Activated T-cell treated with anti-CD3 and anti-CD28 coated beads, Interleukin-2, amount 50 U/mL, for 48 hours (primary cell): ENCODE data around the gene GDF10.

Experiments used
- DNase-seq, 2 experiments: peaks; one replicate each; pipeline ENCODE4 v3.0.0-alpha.2; 2020

GDF10 gene, protein sequence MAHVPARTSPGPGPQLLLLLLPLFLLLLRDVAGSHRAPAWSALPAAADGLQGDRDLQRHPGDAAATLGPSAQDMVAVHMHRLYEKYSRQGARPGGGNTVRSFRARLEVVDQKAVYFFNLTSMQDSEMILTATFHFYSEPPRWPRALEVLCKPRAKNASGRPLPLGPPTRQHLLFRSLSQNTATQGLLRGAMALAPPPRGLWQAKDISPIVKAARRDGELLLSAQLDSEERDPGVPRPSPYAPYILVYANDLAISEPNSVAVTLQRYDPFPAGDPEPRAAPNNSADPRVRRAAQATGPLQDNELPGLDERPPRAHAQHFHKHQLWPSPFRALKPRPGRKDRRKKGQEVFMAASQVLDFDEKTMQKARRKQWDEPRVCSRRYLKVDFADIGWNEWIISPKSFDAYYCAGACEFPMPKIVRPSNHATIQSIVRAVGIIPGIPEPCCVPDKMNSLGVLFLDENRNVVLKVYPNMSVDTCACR

DNA sequence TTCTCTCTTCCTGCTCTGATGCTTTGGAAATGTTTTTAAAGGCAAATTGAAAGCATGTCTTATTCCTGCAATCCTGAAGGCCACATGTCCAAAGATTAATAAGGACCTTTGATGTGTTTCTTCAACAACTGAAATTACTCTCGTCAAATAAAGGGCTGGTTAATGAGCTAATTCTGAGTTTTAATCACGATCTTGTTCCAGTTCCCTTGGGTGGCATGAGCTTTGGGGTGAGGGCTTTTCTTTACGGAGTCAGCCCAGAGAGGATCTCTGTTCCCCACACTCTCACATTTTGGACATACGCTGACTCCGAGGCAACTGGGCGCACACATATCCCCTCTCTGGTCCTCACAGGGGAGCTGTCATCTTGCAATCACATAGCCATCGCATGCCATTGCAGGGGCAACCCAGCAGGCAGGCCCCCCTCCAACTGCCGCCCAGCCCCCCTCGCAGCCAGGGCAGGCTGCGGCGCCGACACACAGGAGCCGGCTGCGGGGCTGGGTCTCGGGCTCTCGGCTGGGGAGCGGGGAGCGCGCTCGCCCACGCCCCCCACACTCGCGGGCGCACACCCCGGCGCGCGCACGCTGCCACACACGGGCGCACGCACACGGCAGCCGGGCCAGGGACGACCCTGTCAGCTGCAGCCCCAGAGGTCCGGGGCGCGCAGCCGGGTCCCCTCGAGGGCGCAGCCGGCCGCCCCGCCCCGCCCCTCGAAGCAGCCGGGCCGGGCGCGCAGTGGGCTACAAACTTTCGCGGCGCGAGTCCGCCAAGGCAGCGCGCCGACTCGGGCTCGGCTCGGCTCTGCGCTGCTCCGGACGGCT lies at the start of gene GDF10:
Gene GDF10 (plus strand): TSS at position 587 of the 818 bp plus-strand sequence. CDS start 455 bp downstream, outside the sequence.
- DNase-seq, result peak in 1 of 2 experiments; percentile 44

DNA sequence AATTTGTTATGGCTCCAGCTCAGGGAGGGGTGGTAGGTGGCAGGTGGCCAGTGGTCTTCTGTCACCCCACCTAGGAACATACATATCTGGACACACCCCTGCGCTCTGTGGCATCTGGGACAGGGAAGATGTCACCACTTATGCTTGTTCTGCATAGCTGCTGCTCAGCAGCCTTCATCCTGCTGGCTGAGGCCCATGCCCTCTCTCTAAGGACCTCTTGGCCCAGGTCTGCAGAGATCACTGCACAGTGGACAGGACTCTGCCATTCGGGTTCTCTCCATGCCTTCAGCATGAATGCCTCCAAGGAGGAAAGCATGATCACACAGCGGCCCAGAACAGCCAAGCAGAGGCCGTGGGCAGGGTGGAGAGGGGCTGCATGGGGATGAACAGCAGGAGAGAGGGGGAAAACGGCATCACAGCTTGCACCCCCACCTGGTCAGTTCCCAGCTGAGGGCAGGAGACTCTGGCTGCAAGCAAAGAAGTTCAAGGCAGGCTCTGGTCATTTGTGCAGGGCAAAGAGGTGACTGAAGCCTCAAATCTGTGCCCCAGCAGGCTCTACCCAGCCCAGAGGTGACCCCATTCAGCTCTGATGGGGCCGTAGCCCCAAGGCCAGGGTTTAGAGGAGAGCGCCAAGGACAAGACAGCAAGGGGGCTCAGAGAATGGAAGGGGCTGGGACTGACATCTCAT lies 47.8 kb upstream of the GDF10 start:
- no peak for DNase-seq

DNA sequence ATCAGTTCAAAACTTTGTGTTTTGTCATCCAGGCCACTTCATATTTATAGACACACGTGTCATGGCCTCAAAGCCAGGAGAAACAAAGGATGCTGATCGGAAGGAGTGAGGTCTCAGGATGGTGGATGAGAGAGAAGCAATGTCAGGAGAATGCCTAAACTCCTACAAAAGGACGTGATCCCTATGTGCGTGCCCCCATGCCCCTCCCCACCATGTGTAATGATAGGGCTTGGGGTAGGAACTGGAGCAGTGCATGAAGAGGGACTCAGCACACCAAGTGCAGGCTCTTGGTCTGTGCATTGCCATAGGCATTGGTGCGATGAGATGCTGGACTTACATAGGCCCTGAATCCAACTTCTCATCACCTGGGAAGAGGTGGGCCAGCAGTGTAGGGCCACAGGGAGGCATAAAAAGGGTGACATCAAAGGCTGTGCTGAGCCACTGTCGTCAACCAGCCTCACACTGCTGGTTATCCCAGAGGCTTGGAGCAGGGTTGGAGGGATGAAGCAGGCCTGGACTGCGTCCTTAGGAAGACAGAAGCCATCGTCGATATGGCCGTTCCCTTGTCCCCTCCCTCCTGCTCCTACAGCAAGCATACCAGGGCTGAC lies 46.9 kb upstream of the GDF10 start:
- DNase-seq, result no peak

DNA sequence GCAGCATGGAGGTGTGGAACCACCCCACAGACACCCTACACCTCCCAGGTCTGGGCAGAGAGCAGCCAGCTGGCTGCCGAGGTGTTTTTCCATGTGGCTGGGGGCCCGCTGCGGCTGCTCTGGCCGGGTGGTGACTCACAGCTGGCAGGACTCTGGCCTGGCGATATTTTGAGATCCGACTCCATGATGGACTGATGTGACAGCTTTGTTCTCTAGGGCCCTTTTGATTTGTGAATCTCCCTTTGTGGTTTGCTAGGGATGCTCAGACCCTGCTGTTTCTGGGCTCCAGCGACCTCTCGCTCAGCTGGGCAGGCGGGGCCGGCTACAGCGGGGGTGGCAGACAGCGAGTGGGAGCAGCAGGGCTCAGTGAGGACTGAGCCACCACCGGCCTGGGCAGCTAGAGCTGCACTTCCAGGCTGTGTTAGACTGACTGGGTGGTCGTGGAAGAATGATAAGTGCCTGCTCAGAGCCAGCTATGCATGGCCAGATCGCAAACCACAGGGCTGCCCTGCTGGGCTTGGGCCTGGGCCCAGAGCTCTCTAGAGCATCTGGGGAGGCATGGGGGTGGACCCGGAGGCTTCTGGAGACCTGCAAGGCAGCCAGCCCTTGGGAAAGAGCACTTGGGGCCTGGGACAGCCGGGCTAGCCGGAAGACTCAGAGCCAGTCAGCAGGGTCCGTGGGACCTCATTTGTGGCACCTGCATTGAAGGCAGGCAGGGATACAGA lies 46.2 kb upstream of the GDF10 start:
- DNase-seq, result no peak

DNA sequence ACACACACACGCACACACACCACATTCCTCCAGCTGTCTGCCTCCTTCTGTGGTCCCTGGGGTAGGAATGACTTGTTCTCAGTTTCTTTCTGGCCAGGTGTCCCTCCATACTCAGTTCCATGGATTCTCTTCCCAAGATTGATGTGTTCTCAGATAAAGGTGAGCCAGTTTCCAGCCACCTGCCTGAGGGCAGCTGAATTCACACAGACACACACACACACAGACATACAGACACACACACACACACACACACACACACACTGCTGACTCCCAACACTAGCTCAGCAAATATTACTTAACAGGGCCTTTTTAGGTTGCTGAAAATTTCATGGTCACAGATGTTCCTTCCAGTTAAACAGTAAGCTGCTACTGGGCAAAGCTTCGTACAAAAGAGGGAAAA lies 45.4 kb upstream of the GDF10 start:
- no peak for DNase-seq

DNA sequence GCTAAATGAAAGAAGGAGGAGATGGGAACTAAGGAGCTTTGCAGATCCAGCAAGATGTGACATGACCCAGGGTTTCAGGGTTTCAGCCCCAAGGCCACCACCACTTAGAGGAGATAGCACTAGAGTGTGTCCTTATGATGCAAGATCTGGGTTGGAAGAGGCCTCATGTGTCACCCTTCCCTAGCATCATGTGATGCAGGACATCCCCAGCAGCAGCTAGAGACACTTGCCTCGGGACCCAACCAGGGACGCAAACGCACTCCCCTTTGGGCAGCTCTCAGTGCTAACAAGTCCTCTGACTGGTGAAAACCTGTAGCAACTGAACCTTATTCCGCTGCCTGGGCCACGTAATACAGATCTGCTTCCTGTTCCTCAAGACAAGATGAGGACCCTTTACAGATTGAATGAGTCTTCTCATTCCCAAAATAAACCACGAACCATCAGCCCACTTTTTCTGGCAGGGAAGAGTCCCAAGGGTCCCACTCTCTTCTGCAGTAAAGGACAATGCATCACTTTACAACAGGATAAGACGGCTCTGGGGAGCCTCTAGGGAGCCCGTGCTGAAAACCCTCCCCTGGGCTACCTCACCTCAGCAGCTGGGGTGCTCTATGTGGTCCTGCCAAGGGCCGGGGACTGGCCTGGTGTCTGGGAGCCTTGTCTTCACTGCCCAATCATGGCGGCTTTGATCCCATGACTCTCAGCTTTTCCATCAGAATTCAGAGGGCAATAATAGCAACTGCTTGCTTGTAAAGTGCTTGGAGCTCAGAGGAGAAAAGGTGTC lies 44.8 kb upstream of the GDF10 start:
- no peak for DNase-seq

DNA sequence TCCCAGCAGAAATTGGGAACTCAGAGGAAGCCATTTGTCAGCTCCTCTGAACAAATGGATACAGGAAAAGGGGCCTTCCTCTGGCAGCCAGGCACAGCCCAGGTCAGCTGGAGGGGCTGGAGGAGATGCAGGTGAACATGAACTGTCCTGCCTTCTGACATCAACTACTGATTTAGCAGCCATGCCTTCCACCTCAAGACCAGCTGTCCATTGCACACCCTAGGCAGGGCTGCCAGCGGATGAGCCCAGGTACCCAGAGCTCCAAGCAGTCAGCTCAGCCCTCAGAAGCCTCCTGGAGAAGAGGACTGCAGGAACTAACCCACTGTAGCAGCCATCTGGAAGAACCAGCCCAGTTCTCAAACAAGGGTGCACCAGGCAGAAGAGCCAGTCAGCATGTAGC lies 44.1 kb upstream of the GDF10 start:
- no peak for DNase-seq

DNA sequence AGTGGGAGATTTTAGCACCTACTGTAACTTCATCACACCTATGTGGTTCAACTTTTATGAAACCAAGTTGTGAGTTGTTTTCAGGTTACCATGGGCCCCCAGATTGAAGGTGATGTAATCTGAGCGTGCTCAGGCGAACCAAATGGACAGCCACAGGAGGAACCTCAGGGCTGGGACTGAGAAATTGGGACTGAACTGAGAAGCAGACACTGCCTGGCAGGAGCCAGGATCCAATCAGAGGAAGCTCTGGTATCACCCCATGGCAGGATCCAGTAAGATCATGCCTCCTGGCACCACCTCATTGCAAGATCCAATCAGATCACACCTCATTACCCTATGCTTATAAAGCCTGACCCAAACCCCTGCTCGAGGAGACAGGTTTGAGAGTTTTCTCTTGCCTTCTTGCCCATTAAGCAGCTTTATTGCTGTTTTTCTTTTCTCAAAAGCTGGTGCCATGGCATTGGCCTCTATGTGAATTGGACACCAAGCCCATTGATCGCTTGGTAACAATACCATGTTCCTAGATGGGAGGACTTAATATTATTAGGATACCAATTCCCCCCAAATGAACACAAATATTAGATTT lies 43.2 kb upstream of the GDF10 start:
- no peak for DNase-seq

DNA sequence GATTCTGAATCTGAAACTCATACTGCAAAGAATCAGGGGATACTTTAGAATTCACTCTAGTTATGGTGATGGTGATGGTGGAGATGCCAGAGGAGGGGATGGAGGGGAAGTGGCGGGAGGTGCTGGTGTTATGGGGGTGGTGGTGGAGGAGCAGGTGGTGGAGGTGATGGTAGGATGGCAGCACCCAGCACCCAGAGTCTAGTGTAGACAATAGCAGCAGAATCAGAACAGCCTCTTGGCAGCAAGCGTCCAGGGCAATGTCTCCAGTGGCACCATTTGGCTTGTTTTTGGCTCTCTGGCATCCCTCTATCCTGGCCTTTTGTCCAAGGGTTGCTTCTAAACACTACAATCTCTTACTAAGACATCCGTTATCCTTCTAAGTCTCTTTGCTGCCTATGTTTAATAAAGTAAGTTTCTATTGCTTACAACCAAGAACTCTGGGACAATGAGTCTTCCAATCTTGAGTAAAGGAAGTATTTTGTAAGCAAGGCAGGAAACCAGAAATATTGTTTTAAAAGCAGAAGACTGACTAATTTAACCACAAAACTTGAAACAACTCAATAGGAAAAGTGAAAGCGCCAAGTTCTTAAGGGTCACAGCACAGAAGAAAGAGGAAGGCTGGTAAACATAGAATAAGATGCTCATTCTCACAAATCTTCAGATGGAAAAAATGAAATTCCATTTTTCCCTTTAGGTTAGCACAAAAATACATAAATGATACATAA lies 42.4 kb upstream of the GDF10 start:
- DNase-seq, result no peak

DNA sequence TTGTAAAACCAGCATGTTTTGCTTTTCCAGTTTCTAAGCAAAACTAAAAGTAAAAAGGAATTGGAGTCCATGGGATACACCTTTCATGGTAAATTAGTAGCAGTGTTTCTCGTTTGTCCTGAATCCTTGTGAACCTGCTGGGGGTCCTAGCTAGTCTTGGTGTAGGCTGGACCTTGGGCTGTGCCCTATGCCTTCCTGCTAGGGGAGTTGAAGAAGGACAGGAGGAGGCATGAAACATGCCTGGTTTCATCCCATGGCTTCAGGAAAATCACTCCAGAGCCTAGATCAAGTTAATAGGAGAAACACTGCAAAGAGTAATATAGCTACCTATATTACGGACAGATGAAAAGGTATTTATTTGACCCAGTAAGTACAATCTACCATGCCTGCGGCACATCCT lies 41.1 kb upstream of the GDF10 start:
- peak in 1 of 2 experiments; percentile 7 for DNase-seq

DNA sequence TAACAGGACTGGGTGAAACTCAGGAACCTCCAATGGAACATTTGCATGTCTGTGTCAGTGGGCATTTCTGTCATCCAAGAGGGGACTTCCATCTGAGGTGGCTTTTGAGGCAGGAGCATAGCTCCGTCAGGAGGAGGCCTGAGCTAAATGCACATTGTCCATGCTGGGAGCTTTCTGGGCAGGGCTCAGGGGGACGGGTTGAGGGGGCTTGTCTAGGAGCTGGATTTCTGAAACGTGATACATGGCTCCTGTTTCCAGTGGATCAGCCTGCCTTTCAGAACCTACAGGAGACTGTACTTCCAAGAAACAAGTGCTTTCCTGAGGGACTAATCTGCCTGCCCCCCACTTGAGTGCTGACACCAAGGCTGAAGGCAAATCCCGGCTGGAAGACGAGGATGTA lies 40.5 kb upstream of the GDF10 start:
- peak; percentile 15 to 17 for DNase-seq

DNA sequence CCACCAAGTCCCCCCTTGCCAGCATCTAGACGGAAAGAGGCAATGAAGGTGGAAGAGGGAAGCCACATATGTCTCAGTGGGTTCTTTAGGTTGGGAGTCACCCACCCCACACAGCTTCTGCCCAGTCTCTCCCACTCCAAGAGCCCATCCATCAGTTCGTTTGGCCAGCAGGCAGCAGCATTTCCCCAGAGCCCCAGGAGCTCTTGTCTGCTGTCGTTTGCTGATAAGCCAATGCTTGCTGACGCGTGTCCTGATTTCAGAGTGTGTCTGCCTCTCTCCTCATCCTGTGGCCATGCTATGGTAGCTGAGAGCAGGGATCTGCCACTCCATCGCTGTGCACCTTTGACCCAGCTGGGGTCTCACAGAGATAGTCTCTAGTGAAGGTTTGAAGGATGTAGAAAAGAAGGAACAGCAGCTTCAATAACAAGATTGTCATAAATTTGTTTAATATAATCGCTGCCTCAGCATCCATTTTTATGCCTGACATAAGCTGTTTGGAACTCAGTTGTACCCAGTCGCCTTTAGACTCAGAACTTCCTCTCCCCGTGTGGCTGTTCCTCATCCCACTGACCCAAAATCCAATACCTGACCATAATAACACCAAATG lies 39.4 kb upstream of the GDF10 start:
- DNase-seq, result peak; percentile 49 to 53

DNA sequence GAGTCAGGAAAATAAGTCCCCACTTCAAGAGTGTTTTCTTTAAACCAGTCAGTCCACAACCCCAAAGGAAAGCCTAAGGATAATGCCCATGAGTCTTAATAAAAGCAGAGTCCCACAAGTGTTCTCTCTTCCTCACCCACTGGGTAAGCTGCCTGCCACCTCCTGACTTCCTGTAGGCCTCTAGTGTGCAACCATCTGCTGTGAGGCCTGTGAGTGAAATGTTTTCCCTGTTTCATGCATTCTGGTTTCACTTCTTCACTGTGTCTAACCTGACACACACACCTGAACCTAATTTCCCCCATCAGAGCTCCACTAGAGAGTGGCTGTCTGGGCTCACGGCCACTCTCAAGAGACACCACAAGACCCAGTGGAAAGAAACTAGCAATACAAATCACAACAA lies 38.9 kb upstream of the GDF10 start:
- peak; percentile 52 to 55 for DNase-seq

DNA sequence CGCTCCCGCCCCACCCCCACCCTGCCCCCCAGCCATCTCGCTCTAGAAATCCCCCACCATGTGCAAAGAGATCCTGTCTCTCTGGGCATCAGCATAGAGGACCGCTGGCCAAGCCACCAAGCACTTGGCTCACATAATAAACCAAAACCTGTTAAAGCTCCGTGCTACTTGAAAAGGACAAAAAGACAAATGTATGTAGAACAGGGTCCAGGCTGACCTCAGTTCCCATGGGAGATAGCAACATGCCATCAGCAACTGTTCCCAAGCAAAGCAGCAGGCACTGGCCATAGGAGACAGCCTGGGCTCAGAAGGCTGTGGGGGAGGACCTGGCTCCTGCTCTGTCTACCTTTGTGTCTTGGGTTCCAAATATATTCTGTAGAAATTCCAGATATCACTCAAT lies 38.4 kb upstream of the GDF10 start:
- DNase-seq, result peak in 1 of 2 experiments; percentile 31

DNA sequence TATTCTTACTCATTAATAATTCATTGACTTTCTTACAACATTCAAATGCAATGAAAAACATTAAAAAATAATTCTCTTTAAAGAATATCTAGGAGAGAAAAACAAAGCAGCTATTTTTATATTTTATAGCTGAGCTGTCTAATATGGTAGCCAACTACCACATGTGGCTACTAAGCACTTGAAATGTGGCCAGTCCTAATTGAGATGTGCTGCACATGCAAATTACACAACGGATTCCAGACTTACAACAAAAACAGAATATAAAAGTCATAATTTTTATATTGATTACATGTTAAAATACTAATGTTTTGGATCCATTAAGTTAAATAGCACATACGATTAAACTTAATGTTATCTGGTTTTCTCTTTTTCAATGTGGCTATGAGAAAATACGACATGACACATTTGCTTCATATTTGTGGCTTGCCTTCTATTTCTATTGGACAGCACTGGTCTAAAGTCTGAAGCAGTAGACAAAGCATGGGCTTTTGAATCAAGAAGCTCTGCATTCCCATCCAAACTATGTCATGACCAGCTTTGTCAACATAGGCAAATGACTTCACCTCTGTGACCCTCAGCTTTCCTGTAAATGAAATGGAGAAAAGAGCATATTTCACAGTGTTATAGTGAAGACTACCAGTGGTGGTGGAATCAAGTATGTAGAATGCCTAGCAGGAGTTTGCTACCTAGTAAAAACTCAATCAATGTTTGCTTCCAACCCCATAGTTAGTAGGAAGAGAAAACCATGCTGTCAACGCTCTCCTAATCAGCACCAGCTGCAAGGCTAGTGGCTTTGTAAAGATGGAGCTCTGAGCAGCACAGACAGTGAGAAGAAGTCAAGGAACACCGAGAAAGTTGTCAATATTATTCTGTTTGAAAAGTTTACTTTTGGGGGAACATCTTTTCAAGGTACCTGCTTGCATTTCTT lies 37.1 kb upstream of the GDF10 start:
- DNase-seq, result peak; percentile 5 to 7

DNA sequence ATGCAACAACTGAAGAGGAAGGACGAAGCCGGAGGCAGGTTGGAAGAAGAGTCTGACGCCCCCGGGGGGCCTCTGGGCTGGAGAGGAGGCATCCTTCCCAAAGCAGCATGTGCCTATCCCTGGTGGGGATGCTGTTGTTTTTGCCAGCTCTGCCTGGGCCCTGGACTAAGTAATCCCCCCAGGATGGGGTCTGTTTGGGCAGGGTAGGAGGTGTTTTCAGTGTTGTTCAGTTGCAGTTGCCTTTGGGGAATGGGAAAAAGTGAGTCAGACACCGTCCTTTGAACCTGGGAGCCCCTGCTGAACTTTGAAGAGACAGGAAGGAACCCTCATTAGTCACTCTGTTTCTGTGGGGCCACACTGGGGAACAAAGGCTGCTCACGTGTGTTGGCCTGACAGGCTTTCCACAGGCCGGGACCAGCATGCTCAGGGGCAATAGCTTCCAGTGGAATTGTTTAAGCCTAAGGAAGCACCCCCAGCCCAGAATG lies 35.2 kb upstream of the GDF10 start:
- peak; percentile 70 to 74 for DNase-seq

DNA sequence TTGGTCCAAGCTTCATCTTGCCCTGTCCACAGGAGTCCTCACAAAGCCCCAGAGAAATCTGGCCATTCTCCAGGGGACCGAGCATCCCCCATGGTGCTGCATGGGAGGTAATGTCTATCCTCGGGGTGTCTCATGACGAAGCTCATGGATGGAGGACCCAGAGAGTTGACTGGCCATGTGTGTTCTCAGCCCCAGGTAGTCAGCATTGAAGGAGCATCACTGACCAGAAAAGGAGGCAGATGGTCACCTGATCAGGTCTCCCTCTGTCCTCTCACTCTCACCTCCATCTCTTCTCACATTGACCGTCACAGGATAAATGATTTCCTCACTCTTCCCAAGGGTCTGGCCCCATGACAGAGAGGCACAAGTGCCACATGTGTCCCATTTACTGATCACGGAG lies 33.4 kb upstream of the GDF10 start:
- DNase-seq, result peak; percentile 12 to 13

DNA sequence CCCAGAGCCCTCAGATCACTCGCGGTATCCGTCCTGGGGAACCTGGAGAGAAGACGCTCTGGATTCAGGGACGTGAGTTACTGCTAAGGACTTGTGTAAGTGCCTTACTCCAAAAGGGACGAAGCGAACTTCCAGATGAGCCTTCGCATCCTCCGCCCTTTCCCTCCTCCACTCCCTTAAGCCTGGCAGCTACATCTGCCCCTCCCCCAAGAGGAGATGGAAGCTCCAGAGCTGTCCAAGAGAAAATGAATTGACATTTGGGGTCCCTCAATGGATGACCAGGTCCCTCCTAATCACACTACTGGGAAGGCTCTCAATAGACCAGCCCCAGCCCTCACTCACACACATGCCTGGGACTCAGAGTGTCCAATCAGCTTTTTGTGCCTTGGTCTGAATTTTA lies 31.3 kb upstream of the GDF10 start:
- DNase-seq, result peak; percentile 11 to 13
